Measurements from ENCODE around the gene NODAL.
A peak's percentile ranks its signal among the peaks of the same experiment; 100 is the strongest.
"Not testable (repeated sequence)": the region's sequence is repeated elsewhere in the genome, so short reads cannot be mapped to it uniquely, and the experiment has no call there.

NODAL gene

GRCh38 chr10:70441161-70441894 lies at the start of gene NODAL:
Gene NODAL, minus strand, starts transcription at chr10:70441681. Its CDS starts 14 bp downstream, at chr10:70441667.
- no peak for DNase-seq

GRCh38 chr10:70490142-70490541 lies 48.7 kb upstream of the NODAL start:
- DNase-seq: no peak

GRCh38 chr10:70487824-70488223 lies 46.3 kb upstream of the NODAL start:
- no peak for DNase-seq

GRCh38 chr10:70483872-70484271 lies 42.4 kb upstream of the NODAL start:
- not testable (repeated sequence) for DNase-seq

GRCh38 chr10:70482982-70483760 lies 41.7 kb upstream of the NODAL start:
- no peak for DNase-seq

GRCh38 chr10:70481831-70482530 lies 40.5 kb upstream of the NODAL start:
- peak; percentile 35 for DNase-seq

GRCh38 chr10:70481105-70481504 lies 39.6 kb upstream of the NODAL start:
- DNase-seq: peak; percentile 66

- DNase-seq: peak; percentile 92
Measured at GRCh38 chr10:70480239-70480861, 38.9 kb upstream of the NODAL start.

GRCh38 chr10:70479626-70480238 lies 38.3 kb upstream of the NODAL start:
- no peak for DNase-seq

GRCh38 chr10:70479165-70479581 lies 37.7 kb upstream of the NODAL start:
- peak; percentile 35 for DNase-seq

- DNase-seq: peak; percentile 76
Measured at GRCh38 chr10:70478191-70479164, 37.0 kb upstream of the NODAL start, which contains the start of gene PALD1. Gene PALD1, plus strand, starts transcription at chr10:70478767. Its CDS starts 47,185 bp downstream, at chr10:70525952.

GRCh38 chr10:70477661-70478162 lies 36.2 kb upstream of the NODAL start:
- DNase-seq: peak; percentile 78

GRCh38 chr10:70476249-70477035 lies 35.0 kb upstream of the NODAL start:
- DNase-seq: no peak

GRCh38 chr10:70475661-70476060 lies 34.2 kb upstream of the NODAL start:
- DNase-seq: no peak

GRCh38 chr10:70474780-70475179 lies 33.3 kb upstream of the NODAL start:
- DNase-seq: no peak

GRCh38 chr10:70472799-70473454 lies 31.4 kb upstream of the NODAL start:
- DNase-seq: no peak

- no peak for DNase-seq
Measured at GRCh38 chr10:70466951-70467350, 25.5 kb upstream of the NODAL start.

- DNase-seq: no peak
Measured at GRCh38 chr10:70465832-70466231, 24.4 kb upstream of the NODAL start.

GRCh38 chr10:70465278-70465677 lies 23.8 kb upstream of the NODAL start:
- DNase-seq: no peak
